ENCODE results near the gene SLC26A8. TPM values are rescaled to one million over a fixed set of nuclear protein-coding genes. Genes with fewer than 3 reads are reported as not detected.
"Not testable (repeated sequence)": the region's sequence is repeated elsewhere in the genome, so short reads cannot be mapped to it uniquely, and the experiment has no call there.

SLC26A8 gene
- total RNA-seq, 1 donor from 2014 or later, result not detected

GRCh38 chr6:36019167-36019566, 5.3 kb downstream of the SLC26A8 start:
- intact Hi-C loops (cut with micrococcal nuclease), result no loop called here

- intact Hi-C loops (cut with micrococcal nuclease), result no loop called here
These were observed 6.1 kb downstream of the SLC26A8 start for GRCh38 chr6:36018339-36018738.

GRCh38 chr6:36015666-36016065, 8.8 kb downstream of the SLC26A8 start:
- intact Hi-C loops (cut with micrococcal nuclease), result no loop called here

GRCh38 chr6:36000451-36000850, 24.0 kb downstream of the SLC26A8 start:
- intact Hi-C loops (cut with micrococcal nuclease), result no loop called here

GRCh38 chr6:35993150-35993549, 31.3 kb downstream of the SLC26A8 start:
- intact Hi-C loops (cut with micrococcal nuclease), result no loop called here

GRCh38 chr6:35988047-35988446, 36.4 kb downstream of the SLC26A8 start:
- intact Hi-C loops (cut with micrococcal nuclease), result not testable (repeated sequence)

- intact Hi-C loops (cut with micrococcal nuclease), result no loop called here
These were observed 39.7 kb downstream of the SLC26A8 start for GRCh38 chr6:35984701-35985100.

- intact Hi-C loops (cut with micrococcal nuclease), result no loop called here
These were observed 43.3 kb downstream of the SLC26A8 start for GRCh38 chr6:35980991-35981645.

- intact Hi-C loops (cut with micrococcal nuclease), result not testable (repeated sequence)
These were observed 44.3 kb downstream of the SLC26A8 start for GRCh38 chr6:35980126-35980525.

- intact Hi-C loops (cut with micrococcal nuclease), result no loop called here
These were observed 47.1 kb downstream of the SLC26A8 start for GRCh38 chr6:35977308-35977707.

GRCh38 chr6:35973670-35974222, 50.7 kb downstream of the SLC26A8 start:
- intact Hi-C loops (cut with micrococcal nuclease), result no loop called here

GRCh38 chr6:35972471-35973367, 51.7 kb downstream of the SLC26A8 start:
- intact Hi-C loops (cut with micrococcal nuclease), result no loop called here

GRCh38 chr6:35970181-35970580, 54.3 kb downstream of the SLC26A8 start:
- intact Hi-C loops (cut with micrococcal nuclease), result no loop called here

- intact Hi-C loops (cut with micrococcal nuclease), result no loop called here
These were observed 54.8 kb downstream of the SLC26A8 start for GRCh38 chr6:35969646-35970045.

- intact Hi-C loops (cut with micrococcal nuclease), result no loop called here
These were observed 55.6 kb downstream of the SLC26A8 start for GRCh38 chr6:35968821-35969220.

- intact Hi-C loops (cut with micrococcal nuclease), result no loop called here
These were observed 57.2 kb downstream of the SLC26A8 start for GRCh38 chr6:35967076-35967774.

- intact Hi-C loops (cut with micrococcal nuclease), result no loop called here
These were observed 61.5 kb downstream of the SLC26A8 start for GRCh38 chr6:35962779-35963560.

GRCh38 chr6:35960187-35960586, 64.3 kb downstream of the SLC26A8 start:
- intact Hi-C loops (cut with micrococcal nuclease), result no loop called here

- intact Hi-C loops (cut with micrococcal nuclease), result no loop called here
These were observed 68.5 kb downstream of the SLC26A8 start for GRCh38 chr6:35955970-35956369.

GRCh38 chr6:35955521-35955920, 68.9 kb downstream of the SLC26A8 start:
- intact Hi-C loops (cut with micrococcal nuclease), result no loop called here

GRCh38 chr6:35955071-35955470, 69.4 kb downstream of the SLC26A8 start:
- intact Hi-C loops (cut with micrococcal nuclease), result no loop called here
